K562 (cell line): ENCODE measurements around the gene SPRING1. TPM values are rescaled to one million over a fixed set of nuclear protein-coding genes. Genes with fewer than 3 reads are reported as not detected.

Source experiments
- ATAC-seq: fragments of 200-7000 bp; cut with Tn5 transposase; 3 replicates; pipeline ENCODE4 v1.9.1; 2020; ENCODE audit warnings: moderate library complexity
- BruUV-seq: library from RNA; stranded (reverse); fragments of 400-500 nt; replicated peaks from 2 replicates; lab custom pipeline; 2021; lab: Mats Ljungman, UMichigan
- CTCF ChIA-PET: fragments of 300-600 bp; formaldehyde crosslinking; extraction: SDS; loops from one replicate; lab custom pipeline; 2021; ENCODE audit warnings: low intra/inter-chr PET ratio; lab: Yijun Ruan, JAX
- POLR2A ChIA-PET: fragments of 300-600, 350-650 bp; sonication (Branson Sonifier 250); formaldehyde crosslinking; extraction: SDS; loops from one replicate; lab custom pipeline; 2021; ENCODE audit warnings: antibody characterized with exemption, inconsistent platforms; lab: Yijun Ruan, JAX
- DNase-seq, 4 experiments: peaks; one replicate each; pipeline versions ENCODE4 v3.0.0 to v3.0.0-alpha.2; 2011 to 2018; ENCODE audit warnings: low spot score in 3 of 4, mixed read lengths in 3 of 4; ENCODE audit errors: extremely low read depth in 1 of 4
- FAIRE-seq: peaks from 2 replicates; lab custom pipeline; 2011; peaks lifted over from hg19 to GRCh38; lab: Jason Lieb, UNC
- H2AFZ ChIP-seq: 2 replicates; pipeline ENCODE4 v1.6.0; 2011; ENCODE audit warnings: low read depth, low read length, control low read depth, inconsistent platforms
- H3K27ac ChIP-seq: fragments of 200-600 bp; 3 replicates; pipeline ENCODE4 v1.8.0; 2011; ENCODE audit warnings: low read depth, mild to moderate bottlenecking, control low read depth, inconsistent platforms, low read length, moderate library complexity, mixed read lengths; ENCODE audit errors: extremely low read depth
- H3K27me3 ChIP-seq, 2 experiments: fragments of 300-600 bp in 1 of 2; 2 replicates in 1 of 2; 3 replicates in 1 of 2; pipeline versions ENCODE4 v1.6.0 to v1.8.0; 2011; ENCODE audit warnings: inconsistent platforms in 2 of 2, low read length in 2 of 2, mild to moderate bottlenecking in 1 of 2, mixed read lengths in 1 of 2, moderate library complexity in 1 of 2; ENCODE audit not compliant: control insufficient read depth in 2 of 2, insufficient read depth in 2 of 2
- H3K36me3 ChIP-seq: fragments of 300-600 bp; 3 replicates; pipeline ENCODE4 v1.8.0; 2011; ENCODE audit warnings: mild to moderate bottlenecking, low read length, inconsistent platforms; ENCODE audit not compliant: control insufficient read depth, insufficient read depth
- H3K4me1 ChIP-seq, 2 experiments: fragments of 200-600 bp in 1 of 2; replicated peaks in 1 of 2; 2 replicates in 1 of 2; 3 replicates in 1 of 2; pipeline versions ENCODE4 v1.5.1 to v1.8.0; 2011; ENCODE audit warnings: inconsistent platforms in 2 of 2, low read length in 2 of 2, mild to moderate bottlenecking in 1 of 2, mixed read lengths in 1 of 2, moderate library complexity in 1 of 2; ENCODE audit not compliant: control insufficient read depth in 2 of 2, insufficient read depth in 2 of 2
- H3K4me2 ChIP-seq: 2 replicates; pipeline ENCODE4 v1.6.1; 2011; ENCODE audit warnings: low read length, control low read depth, inconsistent platforms, mixed read lengths; ENCODE audit not compliant: insufficient read depth
- H3K4me3 ChIP-seq: fragments of 200-600 bp; sonication (generic), shearing (Covaris generic); 2 replicates; pipeline ENCODE4 v1.5.1; 2016; ENCODE audit warnings: control low read depth, inconsistent platforms
- H3K79me2 ChIP-seq: fragments of 200-600 bp; 3 replicates; pipeline ENCODE4 v1.8.0; 2011; ENCODE audit warnings: low read length, inconsistent platforms; ENCODE audit not compliant: control insufficient read depth, insufficient read depth
- H3K9ac ChIP-seq, 2 experiments: 2 replicates each; pipeline versions ENCODE4 v1.6.0 to v1.6.1; 2011; ENCODE audit warnings: low read depth in 2 of 2, low read length in 2 of 2, control low read depth in 1 of 2, inconsistent platforms in 1 of 2, mild to moderate bottlenecking in 1 of 2, mixed read lengths in 1 of 2; ENCODE audit not compliant: insufficient read depth in 1 of 2
- H3K9me1 ChIP-seq: one replicate; pipeline ENCODE4 v1.6.0; 2011; ENCODE audit warnings: inconsistent platforms, mild to moderate bottlenecking, low read length, moderate library complexity; ENCODE audit not compliant: control insufficient read depth, insufficient read depth
- H3K9me3 ChIP-seq: replicated peaks from 2 replicates; pipeline ENCODE4 v1.5.1; 2011; ENCODE audit warnings: low read depth, low read length, inconsistent platforms; ENCODE audit not compliant: control insufficient read depth, insufficient read depth
- H4K20me1 ChIP-seq: replicated peaks from 2 replicates; pipeline ENCODE4 v1.6.1; 2011; ENCODE audit warnings: low read length, inconsistent platforms, mixed read lengths; ENCODE audit not compliant: control insufficient read depth, insufficient read depth
- RBM25 ChIP-seq: fragments of 200-400 bp; formaldehyde crosslinking; IDR thresholded peaks from 2 replicates; pipeline ENCODE4 v1.6.1; 2018; ENCODE audit warnings: low read length, low read depth, moderate library complexity; ENCODE audit not compliant: severe bottlenecking
- RFX1 ChIP-seq: fragments of 450-650 bp; IDR thresholded peaks from 2 replicates; pipeline ENCODE4 v1.6.1; 2016; ENCODE audit warnings: mild to moderate bottlenecking, moderate library complexity
- STAT5B ChIP-seq: fragments of 250-450 bp; sonication (Bioruptor Pico); IDR thresholded peaks from 2 replicates; pipeline ENCODE4 v1.8.0; 2021; ENCODE audit warnings: mild to moderate bottlenecking, inconsistent platforms
- ZNF146 ChIP-seq: IDR thresholded peaks from one replicate; pipeline ENCODE4 v1.6.1; 2018; ENCODE audit warnings: missing compliant biosample characterization; ENCODE audit not compliant: unreplicated experiment
- ZNF239 ChIP-seq: fragments of 250-450 bp; sonication (Bioruptor Pico); IDR thresholded peaks from 2 replicates; pipeline ENCODE4 v1.4.0; 2020; ENCODE audit warnings: mild to moderate bottlenecking
- WGBS: fragments of 100-300 bp; shearing (Covaris generic); methylation state at CpG from one replicate; pipeline ENCODE4 v1.1.6; 2016; ENCODE audit warnings: low coverage, mixed read lengths; ENCODE audit not compliant: insufficient coverage; ENCODE audit errors: missing lambda C conversion rate; 5-methylcytosine and 5-hydroxymethylcytosine counted together
- in situ Hi-C: fragments of 300-500 bp; cut with MboI; formaldehyde crosslinking; loops from 4 replicates; pipeline ENCODE4 v1.15.0; 2018; ENCODE audit warnings: inconsistent platforms, mixed read lengths
- intact Hi-C: fragments of 100-400 bp; cut with micrococcal nuclease; formaldehyde crosslinking; loops from 2 replicates; pipeline ENCODE4 v1.14.2; 2022
- polyA plus RNA-seq, 8 experiments: library from polyadenylated mRNA; depleted of rRNA in 4 of 8; stranded (reverse) in 5 of 8; unstranded in 3 of 8; fragments of >200 nt; fragmentation: Nextera tagmentation in 2 of 8; fragmentation: Illumina TruSeq in 1 of 8; extraction: Ambion mirVana in 2 of 8; extraction: Trizol in 1 of 8; gene quantifications; 2 replicates each; pipeline versions ENCODE4 v1.2.1 to v1.2.3, GENCODE V29; 2011 to 2014; ENCODE audit warnings: inconsistent platforms in 1 of 8, missing spikeins in 1 of 8
- total RNA-seq, 7 experiments: library from RNA; depleted of rRNA in 6 of 7; stranded (reverse); fragments of >200 nt in 6 of 7; fragmentation: Illumina TruSeq in 2 of 7; extraction: Trizol in 2 of 7; gene quantifications; 2 replicates each; pipeline versions ENCODE4 v1.2.1 to v1.2.3, GENCODE V29; 2011 to 2021; ENCODE audit warnings: low replicate concordance in 1 of 7
- TF ChIP-seq, protein P1 (sequence below): fragments of 450-650 bp; IDR thresholded peaks from 2 replicates; pipeline ENCODE4 v1.6.1; 2017; ENCODE audit warnings: mild to moderate bottlenecking, moderate library complexity

SPRING1 gene
- total and polyA plus RNA-seq, 9 of the 15 experiments (the other 6 are each of a cell fraction or from before 2014, with no cell fraction given): 1.1 to 20.0 (median 8.0) TPM

GRCh38 chr12:116745554-116745953 lies 7.7 kb upstream of the SPRING1 start:
- H3K36me3 ChIP-seq: no peaks in the 10 kb centered on the region
- TF ChIP-seq ZNF239 (CRISPR knock-in tag) (peak; percentile 91), RBM25 (peak; percentile 70), RFX1 (no peak)
- TF ChIP-seq, protein P1, sequence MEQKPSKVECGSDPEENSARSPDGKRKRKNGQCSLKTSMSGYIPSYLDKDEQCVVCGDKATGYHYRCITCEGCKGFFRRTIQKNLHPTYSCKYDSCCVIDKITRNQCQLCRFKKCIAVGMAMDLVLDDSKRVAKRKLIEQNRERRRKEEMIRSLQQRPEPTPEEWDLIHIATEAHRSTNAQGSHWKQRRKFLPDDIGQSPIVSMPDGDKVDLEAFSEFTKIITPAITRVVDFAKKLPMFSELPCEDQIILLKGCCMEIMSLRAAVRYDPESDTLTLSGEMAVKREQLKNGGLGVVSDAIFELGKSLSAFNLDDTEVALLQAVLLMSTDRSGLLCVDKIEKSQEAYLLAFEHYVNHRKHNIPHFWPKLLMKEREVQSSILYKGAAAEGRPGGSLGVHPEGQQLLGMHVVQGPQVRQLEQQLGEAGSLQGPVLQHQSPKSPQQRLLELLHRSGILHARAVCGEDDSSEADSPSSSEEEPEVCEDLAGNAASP: no peak
- no peak overlapping the region for H3K4me2 ChIP-seq
- 0% methylated on average over 4 of the region's 4 CpGs for WGBS
- ATAC-seq (no peak), FAIRE-seq (no peak), DNase-seq (no peak)
- H3K9ac ChIP-seq: no peak overlapping the region
- no peak overlapping the region for H3K4me3 ChIP-seq
- H2AFZ ChIP-seq: no peak overlapping the region
- no peaks in the 10 kb centered on the region for H3K9me1 ChIP-seq
- H3K4me1 ChIP-seq: peaks cover 0 to 6% of the 10 kb centered on the region in 2 experiments; a peak in 2 of 5 replicates
- intact Hi-C loops: no loop called here
- H3K79me2 ChIP-seq: no peaks in the 10 kb centered on the region
- POLR2A ChIA-PET: interaction anchor here (0.6 to 1.1 kb wide), 2 partner anchors 69 to 1627 kb away, joined by 3 read pairs; partner anchors contain the start of gene TAOK3
- no TSS peak for BruUV-seq
- in situ Hi-C loops: no loop called here
- H3K27ac ChIP-seq: no peak overlapping the region
- CTCF ChIA-PET: no interaction called here
- no peaks in the 10 kb centered on the region for H3K9me3 ChIP-seq
- H4K20me1 ChIP-seq: no peaks in the 10 kb centered on the region
- peaks cover 37 to 50% of the 10 kb centered on the region in 2 experiments for H3K27me3 ChIP-seq

DNA sequence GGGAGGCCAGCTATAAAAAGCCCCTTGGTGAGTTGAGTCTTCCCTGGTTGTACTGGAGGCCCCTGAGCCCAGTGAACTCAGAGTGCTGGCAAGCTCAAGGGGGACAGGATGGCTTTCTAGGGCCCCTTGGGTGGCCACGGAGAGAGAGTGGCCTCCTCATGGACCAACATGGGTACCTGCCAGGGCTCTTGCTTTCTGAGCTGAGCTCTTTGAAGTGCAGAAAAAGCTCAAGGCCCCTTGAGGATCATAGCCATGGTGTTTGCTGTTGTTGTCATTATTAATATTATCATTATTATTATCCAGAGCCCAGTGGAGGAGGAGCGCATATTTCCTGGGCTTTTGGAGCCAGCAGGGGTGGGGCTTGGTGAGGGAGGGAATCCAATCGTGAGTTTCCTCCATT lies 6.9 kb upstream of the SPRING1 start:
- H3K4me3 ChIP-seq: no peak overlapping the region
- peaks cover 0 to 2% of the 10 kb centered on the region in 2 experiments; a peak in 2 of 5 replicates for H3K4me1 ChIP-seq
- FAIRE-seq: no peak
- no peaks in the 10 kb centered on the region for H3K36me3 ChIP-seq
- no peaks in the 10 kb centered on the region for H3K79me2 ChIP-seq
- H4K20me1 ChIP-seq: no peaks in the 10 kb centered on the region
- no peak overlapping the region for H2AFZ ChIP-seq
- no peak overlapping the region for H3K4me2 ChIP-seq
- ChIA-PET CTCF (no interaction called here), POLR2A (interaction anchor here (0.6 to 1.1 kb wide), 2 partner anchors 70 to 113 kb away, joined by 3 to 4 read pairs; no protein-coding TSS in a partner anchor)
- BruUV-seq: no TSS peak
- H3K9ac ChIP-seq: no peak overlapping the region
- no peaks in the 10 kb centered on the region for H3K9me3 ChIP-seq
- H3K27ac ChIP-seq: no peak overlapping the region
- no peak for DNase-seq
- WGBS: 0% methylated on average over 3 of the region's 3 CpGs
- ATAC-seq: no peak
- in situ Hi-C loops (no loop called here), intact Hi-C loops (no loop called here)
- H3K27me3 ChIP-seq: peaks cover 39 to 53% of the 10 kb centered on the region in 2 experiments
- H3K9me1 ChIP-seq: no peaks in the 10 kb centered on the region
- no peak for TF ChIP-seq ZNF146 (CRISPR knock-in tag)
- no peak for TF ChIP-seq STAT5B (CRISPR knock-in tag)
